Measurements from ENCODE around the gene BHLHE23. TPM values are rescaled to one million over a fixed set of nuclear protein-coding genes. Genes with fewer than 3 reads are reported as not detected.

The BHLHE23 gene
- polyA plus RNA-seq, 1 of the 3 experiments (the other 2 are of a cell fraction): not detected

GRCh38 chr20:63032026-63032800 is 25.4 kb upstream of the BHLHE23 start:
- Histone ChIP-seq H3K9me2 (no peaks in the 10 kb centered on the region), H3K9ac (no peak overlapping the region), H3K9me3 (no peaks in the 10 kb centered on the region), H3K79me2 (ENCODE audit: insufficient read depth) (no peaks in the 10 kb centered on the region), H3K27me3 (ENCODE audit: insufficient read depth) (peaks cover 40% of the 10 kb centered on the region), H3K27ac (ENCODE audit: low read depth in 2 of 2, low read length in 1 of 2) (no peak overlapping the region), H3K4me1 (ENCODE audit: control insufficient read depth in 1 of 2, insufficient read depth in 2 of 2, low read depth in 1 of 2, low read length in 1 of 2) (no peaks in the 10 kb centered on the region), H4K20me1 (ENCODE audit: insufficient read depth) (no peaks in the 10 kb centered on the region), H3F3A (replicated peaks; ENCODE audit: insufficient read depth) (no peaks in the 10 kb centered on the region), H2AFZ (ENCODE audit: low read depth) (no peak overlapping the region), H3K4me2 (no peak overlapping the region), H3K36me3 (replicated peaks in 1 of 2; ENCODE audit: control insufficient read depth in 1 of 2, insufficient read depth in 2 of 2, low read length in 1 of 2) (no peaks in the 10 kb centered on the region), H3K4me3 (ENCODE audit: low read depth in 2 of 2, low read length in 1 of 2) (no peak overlapping the region)
- 32% methylated on average over 12 of the region's 22 CpGs for WGBS (ENCODE audit: low lambda C conversion rate)
- POLR2A ChIA-PET: no interaction called here
- CTCF ChIA-PET: interaction anchor here (0.9 to 1.5 kb wide), 3 partner anchors 21 to 24 kb away, joined by 3 to 5 read pairs (median 4); no protein-coding TSS in a partner anchor
- no peak for DNase-seq
- TF ChIP-seq FOXJ3 (CRISPR knock-in tag; IDR thresholded peaks at IDR 0.05): no peak
- TF ChIP-seq EZH2phosphoT487 (IDR thresholded peaks at IDR 0.05; ENCODE audit: borderline replicate concordance, low read depth): no peak
- TF ChIP-seq TCF12 (IDR thresholded peaks at IDR 0.05): no peak
- no peak for TF ChIP-seq YY1 (IDR thresholded peaks at IDR 0.05; ENCODE audit: low read depth)
- no peak for TF ChIP-seq GATA2 (CRISPR knock-in tag; IDR thresholded peaks at IDR 0.05)
- no peak for TF ChIP-seq MXI1 (IDR thresholded peaks at IDR 0.05; ENCODE audit: low read depth, low read length)
- TF ChIP-seq EP300 (IDR thresholded peaks at IDR 0.05; ENCODE audit: borderline replicate concordance in 1 of 2, low read depth in 1 of 2, low read length in 1 of 2): no peak
- no peak for TF ChIP-seq POLR2AphosphoS5 (IDR thresholded peaks at IDR 0.05; ENCODE audit: low read depth, low read length)
- TF ChIP-seq MEF2A (IDR thresholded peaks at IDR 0.05; ENCODE audit: borderline replicate concordance, low read depth): no peak
- TF ChIP-seq NFIC (IDR thresholded peaks at IDR 0.05; ENCODE audit: borderline replicate concordance): no peak
- no peak for TF ChIP-seq JUND (IDR thresholded peaks at IDR 0.05)
- TF ChIP-seq RCOR1 (IDR thresholded peaks at IDR 0.05; ENCODE audit: low read length): no peak
- no peak for TF ChIP-seq RXRA (IDR thresholded peaks at IDR 0.05; ENCODE audit: borderline replicate concordance, low read depth)
- TF ChIP-seq, protein P1, sequence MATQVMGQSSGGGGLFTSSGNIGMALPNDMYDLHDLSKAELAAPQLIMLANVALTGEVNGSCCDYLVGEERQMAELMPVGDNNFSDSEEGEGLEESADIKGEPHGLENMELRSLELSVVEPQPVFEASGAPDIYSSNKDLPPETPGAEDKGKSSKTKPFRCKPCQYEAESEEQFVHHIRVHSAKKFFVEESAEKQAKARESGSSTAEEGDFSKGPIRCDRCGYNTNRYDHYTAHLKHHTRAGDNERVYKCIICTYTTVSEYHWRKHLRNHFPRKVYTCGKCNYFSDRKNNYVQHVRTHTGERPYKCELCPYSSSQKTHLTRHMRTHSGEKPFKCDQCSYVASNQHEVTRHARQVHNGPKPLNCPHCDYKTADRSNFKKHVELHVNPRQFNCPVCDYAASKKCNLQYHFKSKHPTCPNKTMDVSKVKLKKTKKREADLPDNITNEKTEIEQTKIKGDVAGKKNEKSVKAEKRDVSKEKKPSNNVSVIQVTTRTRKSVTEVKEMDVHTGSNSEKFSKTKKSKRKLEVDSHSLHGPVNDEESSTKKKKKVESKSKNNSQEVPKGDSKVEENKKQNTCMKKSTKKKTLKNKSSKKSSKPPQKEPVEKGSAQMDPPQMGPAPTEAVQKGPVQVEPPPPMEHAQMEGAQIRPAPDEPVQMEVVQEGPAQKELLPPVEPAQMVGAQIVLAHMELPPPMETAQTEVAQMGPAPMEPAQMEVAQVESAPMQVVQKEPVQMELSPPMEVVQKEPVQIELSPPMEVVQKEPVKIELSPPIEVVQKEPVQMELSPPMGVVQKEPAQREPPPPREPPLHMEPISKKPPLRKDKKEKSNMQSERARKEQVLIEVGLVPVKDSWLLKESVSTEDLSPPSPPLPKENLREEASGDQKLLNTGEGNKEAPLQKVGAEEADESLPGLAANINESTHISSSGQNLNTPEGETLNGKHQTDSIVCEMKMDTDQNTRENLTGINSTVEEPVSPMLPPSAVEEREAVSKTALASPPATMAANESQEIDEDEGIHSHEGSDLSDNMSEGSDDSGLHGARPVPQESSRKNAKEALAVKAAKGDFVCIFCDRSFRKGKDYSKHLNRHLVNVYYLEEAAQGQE (IDR thresholded peaks at IDR 0.05; ENCODE audit: low read depth, low read length): no peak
- TF ChIP-seq, protein P2, sequence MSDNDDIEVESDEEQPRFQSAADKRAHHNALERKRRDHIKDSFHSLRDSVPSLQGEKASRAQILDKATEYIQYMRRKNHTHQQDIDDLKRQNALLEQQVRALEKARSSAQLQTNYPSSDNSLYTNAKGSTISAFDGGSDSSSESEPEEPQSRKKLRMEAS (IDR thresholded peaks at IDR 0.05; ENCODE audit: low read depth): no peak
- TF ChIP-seq, protein P3, sequence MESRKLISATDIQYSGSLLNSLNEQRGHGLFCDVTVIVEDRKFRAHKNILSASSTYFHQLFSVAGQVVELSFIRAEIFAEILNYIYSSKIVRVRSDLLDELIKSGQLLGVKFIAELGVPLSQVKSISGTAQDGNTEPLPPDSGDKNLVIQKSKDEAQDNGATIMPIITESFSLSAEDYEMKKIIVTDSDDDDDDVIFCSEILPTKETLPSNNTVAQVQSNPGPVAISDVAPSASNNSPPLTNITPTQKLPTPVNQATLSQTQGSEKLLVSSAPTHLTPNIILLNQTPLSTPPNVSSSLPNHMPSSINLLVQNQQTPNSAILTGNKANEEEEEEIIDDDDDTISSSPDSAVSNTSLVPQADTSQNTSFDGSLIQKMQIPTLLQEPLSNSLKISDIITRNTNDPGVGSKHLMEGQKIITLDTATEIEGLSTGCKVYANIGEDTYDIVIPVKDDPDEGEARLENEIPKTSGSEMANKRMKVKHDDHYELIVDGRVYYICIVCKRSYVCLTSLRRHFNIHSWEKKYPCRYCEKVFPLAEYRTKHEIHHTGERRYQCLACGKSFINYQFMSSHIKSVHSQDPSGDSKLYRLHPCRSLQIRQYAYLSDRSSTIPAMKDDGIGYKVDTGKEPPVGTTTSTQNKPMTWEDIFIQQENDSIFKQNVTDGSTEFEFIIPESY (IDR thresholded peaks at IDR 0.05; ENCODE audit: borderline replicate concordance, low read depth): no peak
- TF ChIP-seq, protein P4, sequence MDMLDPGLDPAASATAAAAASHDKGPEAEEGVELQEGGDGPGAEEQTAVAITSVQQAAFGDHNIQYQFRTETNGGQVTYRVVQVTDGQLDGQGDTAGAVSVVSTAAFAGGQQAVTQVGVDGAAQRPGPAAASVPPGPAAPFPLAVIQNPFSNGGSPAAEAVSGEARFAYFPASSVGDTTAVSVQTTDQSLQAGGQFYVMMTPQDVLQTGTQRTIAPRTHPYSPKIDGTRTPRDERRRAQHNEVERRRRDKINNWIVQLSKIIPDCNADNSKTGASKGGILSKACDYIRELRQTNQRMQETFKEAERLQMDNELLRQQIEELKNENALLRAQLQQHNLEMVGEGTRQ (IDR thresholded peaks at IDR 0.05; ENCODE audit: borderline replicate concordance, low read depth, low read length): no peak

Measured in SK-N-SH (cell line).